GM12878 (cell line): Measurements from ENCODE around the gene MATN4. TPM values are rescaled to one million over a fixed set of nuclear protein-coding genes. Genes with fewer than 3 reads are reported as not detected.

ENCODE experiments used
- ATAC-seq: fragments of 200-7000 bp; cut with Tn5 transposase; 3 replicates; pipeline ENCODE4 v1.9.1; 2020; ENCODE audit warnings: mild to moderate bottlenecking, moderate library complexity
- BruUV-seq: library from RNA; stranded (reverse); fragments of 400-500 nt; replicated peaks from 2 replicates; lab custom pipeline; 2021; lab: Mats Ljungman, UMichigan
- CTCF ChIA-PET: fragments of 300-600 bp; sonication (Branson Sonifier 250); formaldehyde crosslinking; extraction: SDS; loops from one replicate; lab custom pipeline; 2021; ENCODE audit warnings: inconsistent platforms; lab: Yijun Ruan, JAX
- POLR2A ChIA-PET: fragments of 350-600 bp; formaldehyde crosslinking; extraction: SDS; loops from one replicate; lab custom pipeline; 2021; ENCODE audit warnings: inconsistent platforms; lab: Charles Lee
- RAD21 ChIA-PET: fragments of 300-600 bp; sonication (Branson Sonifier 250); formaldehyde crosslinking; loops from one replicate; lab custom pipeline; 2023; ENCODE audit warnings: antibody characterized with exemption; ENCODE audit not compliant: unreplicated experiment; lab: Charles Lee
- SMC1A ChIA-PET: fragments of 300-600 bp; sonication (Branson Sonifier 250); formaldehyde crosslinking; loops from one replicate; lab custom pipeline; 2023; ENCODE audit not compliant: unreplicated experiment, uncharacterized antibody; lab: Charles Lee
- DNase-seq: peaks from one replicate; pipeline ENCODE4 v3.0.0-alpha.2; 2011; ENCODE audit warnings: low read depth, low spot score
- FAIRE-seq: peaks from 3 replicates; lab custom pipeline; 2011; peaks lifted over from hg19 to GRCh38; lab: Jason Lieb, UNC
- H2AFZ ChIP-seq: 2 replicates; pipeline ENCODE4 v1.6.0; 2011; ENCODE audit warnings: low read depth, low read length, control low read depth; ENCODE audit not compliant: control insufficient read depth
- H3K27ac ChIP-seq: 2 replicates; pipeline ENCODE4 v1.5.1; 2011; ENCODE audit warnings: control low read depth; ENCODE audit not compliant: control insufficient read depth, insufficient read depth
- H3K27me3 ChIP-seq, 2 experiments: replicated peaks in 1 of 2; 2 replicates each; pipeline versions ENCODE4 v1.6.0 to v1.6.1; 2011; ENCODE audit warnings: low read length in 1 of 2; ENCODE audit not compliant: control insufficient read depth in 2 of 2, insufficient read depth in 2 of 2
- H3K36me3 ChIP-seq, 2 experiments: 2 replicates each; pipeline ENCODE4 v1.5.1; 2011; ENCODE audit warnings: low read length in 1 of 2; ENCODE audit not compliant: control insufficient read depth in 2 of 2, insufficient read depth in 2 of 2
- H3K4me1 ChIP-seq: 2 replicates; pipeline ENCODE4 v1.6.1; 2011; ENCODE audit warnings: mild to moderate bottlenecking, low read length, moderate library complexity, mixed read lengths; ENCODE audit not compliant: control insufficient read depth, insufficient read depth
- H3K4me2 ChIP-seq: 2 replicates; pipeline ENCODE4 v1.6.0; 2011; ENCODE audit warnings: control low read depth; ENCODE audit not compliant: control insufficient read depth, insufficient read depth
- H3K4me3 ChIP-seq: fragments of 200-600 bp; sonication (generic); 2 replicates; pipeline ENCODE4 v1.5.1; 2016
- H3K79me2 ChIP-seq: 2 replicates; pipeline ENCODE4 v1.6.0; 2011; ENCODE audit warnings: low read length; ENCODE audit not compliant: control insufficient read depth, insufficient read depth
- H3K9ac ChIP-seq: 2 replicates; pipeline ENCODE4 v1.8.0; 2011; ENCODE audit warnings: low read length, control low read depth, mixed read lengths; ENCODE audit not compliant: control insufficient read depth, insufficient read depth
- H3K9me3 ChIP-seq: replicated peaks from 3 replicates; pipeline ENCODE4 v1.5.1; 2011; ENCODE audit warnings: mild to moderate bottlenecking, low read length; ENCODE audit not compliant: control insufficient read depth, insufficient read depth
- H4K20me1 ChIP-seq: 2 replicates; pipeline ENCODE4 v1.6.0; 2011; ENCODE audit not compliant: control insufficient read depth, insufficient read depth
- CHD1 ChIP-seq: IDR thresholded peaks from 2 replicates; pipeline ENCODE4 v1.6.1; 2012; ENCODE audit warnings: low read depth, low read length, improper control_type of control experiment
- NR2F1 ChIP-seq: fragments of 450-650 bp; conservative IDR thresholded peaks from 2 replicates; pipeline ENCODE4 v1.6.1; 2017; ENCODE audit warnings: mild to moderate bottlenecking
- PAX5 ChIP-seq: IDR thresholded peaks from 2 replicates; pipeline ENCODE4 v1.6.1; 2011; ENCODE audit warnings: low read depth, low read length, borderline replicate concordance
- RAD51 ChIP-seq: fragments of 450-650 bp; IDR thresholded peaks from 2 replicates; pipeline ENCODE4 v1.6.1; 2016; ENCODE audit warnings: moderate library complexity, mild to moderate bottlenecking, inconsistent platforms
- TBL1XR1 ChIP-seq: IDR thresholded peaks from 2 replicates; pipeline ENCODE4 v1.6.1; 2012; ENCODE audit warnings: low read depth, low read length, improper control_type of control experiment
- ZNF274 ChIP-seq: IDR thresholded peaks from one replicate; pipeline ENCODE4 v1.8.0; 2011; ENCODE audit not compliant: insufficient read length, insufficient read depth
- WGBS: methylation state at CpG from one replicate; pipeline ENCODE4 v1.1.6; 2016; ENCODE audit warnings: low lambda C conversion rate; ENCODE audit not compliant: insufficient replicate concordance, insufficient coverage; ENCODE audit errors: missing lambda C conversion rate; 5-methylcytosine and 5-hydroxymethylcytosine counted together
- in situ Hi-C: fragments of 300-500 bp; cut with MboI; formaldehyde crosslinking; loops from 9 replicates; pipeline ENCODE4 v1.14.3; 2018; ENCODE audit warnings: mixed read lengths
- intact Hi-C: fragments of 100-400 bp; cut with micrococcal nuclease; formaldehyde crosslinking; loops from one replicate; pipeline ENCODE4 v1.14.2; 2022; ENCODE audit not compliant: unreplicated experiment
- polyA plus RNA-seq, 11 experiments: library from polyadenylated mRNA; depleted of rRNA in 4 of 11; unstranded in 6 of 11; stranded (reverse) in 5 of 11; fragments of >200 nt; fragmentation: Nextera tagmentation in 4 of 11; fragmentation: Illumina TruSeq in 1 of 11; extraction: Ambion mirVana in 4 of 11; extraction: Trizol in 1 of 11; gene quantifications; 1 replicate in 1 of 11; 2 replicates in 10 of 11; pipeline versions ENCODE4 v1.2.1 to v1.2.3, GENCODE V29; 2011 to 2016; ENCODE audit warnings: inconsistent platforms in 2 of 11, missing spikeins in 2 of 11, low read depth in 1 of 11
- total RNA-seq, 4 experiments: library from RNA; depleted of rRNA in 3 of 4; stranded (reverse); fragments of >200 nt in 3 of 4; fragmentation: Illumina TruSeq in 1 of 4; extraction: Trizol in 1 of 4; gene quantifications; 2 replicates each; pipeline versions ENCODE4 v1.2.1 to v1.2.3, GENCODE V29; 2013 to 2021
- TF ChIP-seq, protein P1 (sequence below), 3 experiments: IDR thresholded peaks in 2 of 3; conservative IDR thresholded peaks in 1 of 3; 2 replicates each; pipeline ENCODE4 v1.5.1; 2011; ENCODE audit warnings: low read depth in 3 of 3, low read length in 3 of 3, mild to moderate bottlenecking in 3 of 3, control low read depth in 2 of 3, moderate library complexity in 2 of 3, inconsistent platforms in 1 of 3, mixed read lengths in 1 of 3; ENCODE audit not compliant: control insufficient read depth in 2 of 3, insufficient read depth in 1 of 3; ENCODE audit errors: extremely low read depth in 1 of 3
- TF ChIP-seq, protein P2 (sequence below): IDR thresholded peaks from 2 replicates; pipeline ENCODE4 v1.6.1; 2011; ENCODE audit warnings: borderline replicate concordance, low read depth, mild to moderate bottlenecking, moderate library complexity, mixed read lengths, low read length; ENCODE audit not compliant: insufficient read depth; ENCODE audit errors: extremely low read length

MATN4 gene
- total and polyA plus RNA-seq, 10 of the 15 experiments (the other 5 are each of a cell fraction or from before 2014, with no cell fraction given): 0.10 to 0.15 TPM; not detected in 8

GRCh38 chr20:45289942-45290676 is 18.0 kb downstream of the MATN4 start:
- Histone ChIP-seq H3K4me1 (no peaks in the 10 kb centered on the region), H2AFZ (no peak overlapping the region), H4K20me1 (no peaks in the 10 kb centered on the region), H3K9ac (no peak overlapping the region), H3K27me3 (peaks cover 6 to 7% of the 10 kb centered on the region in 2 experiments; a peak in 3 of 4 replicates), H3K27ac (no peak overlapping the region), H3K4me2 (no peak overlapping the region), H3K79me2 (no peaks in the 10 kb centered on the region), H3K9me3 (no peaks in the 10 kb centered on the region; the same call in 2 of the 3 replicates), H3K36me3 (no peaks in the 10 kb centered on the region), H3K4me3 (no peak overlapping the region)
- ChIA-PET SMC1A (interaction anchor here (0.6 to 2.9 kb wide), 11 partner anchors 11 to 480 kb away, joined by 3 to 14 read pairs (median 5); no protein-coding TSS in a partner anchor), CTCF (interaction anchor here (0.6 to 6.3 kb wide), 29 partner anchors 9 to 481 kb away, joined by 3 to 53 read pairs (median 4); partner anchors contain the start of genes KCNS1, PABPC1L, PIGT and WFDC12), RAD21 (interaction anchor here (1.0 to 2.2 kb wide), 6 partner anchors 12 to 246 kb away, joined by 3 to 7 read pairs (median 4); no protein-coding TSS in a partner anchor), POLR2A (interaction anchor here (0.6 kb wide), 1 partner anchor 13 kb away, joined by 3 read pairs; no protein-coding TSS in a partner anchor)
- no peak for DNase-seq
- no peak for FAIRE-seq
- TF ChIP-seq, protein P1, sequence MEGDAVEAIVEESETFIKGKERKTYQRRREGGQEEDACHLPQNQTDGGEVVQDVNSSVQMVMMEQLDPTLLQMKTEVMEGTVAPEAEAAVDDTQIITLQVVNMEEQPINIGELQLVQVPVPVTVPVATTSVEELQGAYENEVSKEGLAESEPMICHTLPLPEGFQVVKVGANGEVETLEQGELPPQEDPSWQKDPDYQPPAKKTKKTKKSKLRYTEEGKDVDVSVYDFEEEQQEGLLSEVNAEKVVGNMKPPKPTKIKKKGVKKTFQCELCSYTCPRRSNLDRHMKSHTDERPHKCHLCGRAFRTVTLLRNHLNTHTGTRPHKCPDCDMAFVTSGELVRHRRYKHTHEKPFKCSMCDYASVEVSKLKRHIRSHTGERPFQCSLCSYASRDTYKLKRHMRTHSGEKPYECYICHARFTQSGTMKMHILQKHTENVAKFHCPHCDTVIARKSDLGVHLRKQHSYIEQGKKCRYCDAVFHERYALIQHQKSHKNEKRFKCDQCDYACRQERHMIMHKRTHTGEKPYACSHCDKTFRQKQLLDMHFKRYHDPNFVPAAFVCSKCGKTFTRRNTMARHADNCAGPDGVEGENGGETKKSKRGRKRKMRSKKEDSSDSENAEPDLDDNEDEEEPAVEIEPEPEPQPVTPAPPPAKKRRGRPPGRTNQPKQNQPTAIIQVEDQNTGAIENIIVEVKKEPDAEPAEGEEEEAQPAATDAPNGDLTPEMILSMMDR (IDR thresholded peaks at IDR 0.05 in 2 of 3, conservative IDR thresholded peaks at IDR 0.05 in 1 of 3; ENCODE audit: control insufficient read depth in 2 of 3, extremely low read depth in 1 of 3, insufficient read depth in 1 of 3, low read depth in 3 of 3, low read length in 3 of 3): no peak
- TF ChIP-seq PAX5 (no peak), CHD1 (no peak), ZNF274 (no peak), TBL1XR1 (no peak), NR2F1 (no peak), RAD51 (no peak)
- TF ChIP-seq, protein P2, sequence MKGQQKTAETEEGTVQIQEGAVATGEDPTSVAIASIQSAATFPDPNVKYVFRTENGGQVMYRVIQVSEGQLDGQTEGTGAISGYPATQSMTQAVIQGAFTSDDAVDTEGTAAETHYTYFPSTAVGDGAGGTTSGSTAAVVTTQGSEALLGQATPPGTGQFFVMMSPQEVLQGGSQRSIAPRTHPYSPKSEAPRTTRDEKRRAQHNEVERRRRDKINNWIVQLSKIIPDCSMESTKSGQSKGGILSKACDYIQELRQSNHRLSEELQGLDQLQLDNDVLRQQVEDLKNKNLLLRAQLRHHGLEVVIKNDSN: no peak
- BruUV-seq: no TSS peak
- no peak for ATAC-seq
- WGBS: 31% methylated on average over 13 of the region's 13 CpGs
- intact Hi-C loops: loop anchor here (5.0 kb wide), 4 partner anchors 153 to 253 kb away; no protein-coding TSS in a partner anchor
- in situ Hi-C loops: no loop called here
